Femur (tissue), 1 donor: ENCODE measurements around the gene ACHE.

ENCODE experiments used
- DNase-seq: peaks from one replicate; pipeline ENCODE4 v3.0.0-alpha.2; 2017

Gene ACHE

GRCh38 chr7:100882785-100883526 lies 12.7 kb downstream of the ACHE start:
- DNase-seq: no peak

- DNase-seq: no peak
These were observed 13.5 kb downstream of the ACHE start for GRCh38 chr7:100882201-100882600.

GRCh38 chr7:100881136-100881535 lies 14.6 kb downstream of the ACHE start:
- DNase-seq: no peak

- no peak for DNase-seq
These were observed 15.0 kb downstream of the ACHE start for GRCh38 chr7:100880645-100881044.

- DNase-seq: no peak
These were observed 15.9 kb downstream of the ACHE start for GRCh38 chr7:100879685-100880261.

GRCh38 chr7:100878685-100879084 lies 17.0 kb downstream of the ACHE start:
- no peak for DNase-seq

GRCh38 chr7:100878013-100878412 lies 17.7 kb downstream of the ACHE start:
- no peak for DNase-seq

- no peak for DNase-seq
These were observed 20.3 kb downstream of the ACHE start for GRCh38 chr7:100875356-100875751.

- DNase-seq: peak; percentile 99
These were observed 20.9 kb downstream of the ACHE start, which contains the start of gene SRRT for GRCh38 chr7:100874577-100875355. TSS of gene SRRT (plus strand) at chr7:100875103. CDS start at chr7:100875591, 488 bp downstream.

GRCh38 chr7:100874300-100874576 lies 21.4 kb downstream of the ACHE start:
- no peak for DNase-seq

- no peak for DNase-seq
These were observed 21.9 kb downstream of the ACHE start for GRCh38 chr7:100873599-100874299.

GRCh38 chr7:100867776-100868485 lies 27.8 kb downstream of the ACHE start:
- DNase-seq: peak; percentile 48

- DNase-seq: peak; percentile 95
These were observed 28.5 kb downstream of the ACHE start, which contains the start of gene TRIP6 for GRCh38 chr7:100867040-100867775. TSS of gene TRIP6 (plus strand) at chr7:100867387. CDS start at chr7:100867498, 111 bp downstream.

GRCh38 chr7:100866729-100867039 lies 29.0 kb downstream of the ACHE start:
- peak; percentile 47 for DNase-seq

GRCh38 chr7:100865938-100866728 lies 29.6 kb downstream of the ACHE start:
- peak; percentile 89 for DNase-seq

GRCh38 chr7:100865372-100865911 lies 30.2 kb downstream of the ACHE start:
- DNase-seq: peak; percentile 52

- no peak for DNase-seq
These were observed 31.3 kb downstream of the ACHE start for GRCh38 chr7:100864263-100864845.

GRCh38 chr7:100863406-100863950 lies 32.2 kb downstream of the ACHE start:
- no peak for DNase-seq

GRCh38 chr7:100861616-100861985 lies 34.1 kb downstream of the ACHE start:
- no peak for DNase-seq
